Activated CD8-positive, alpha-beta memory T cell treated with anti-CD3 and anti-CD28 coated beads for 24 hours (primary cell): ENCODE data around the gene SUPT3H.

Experiments
- DNase-seq: peaks from one replicate; pipeline ENCODE4 v3.0.0-alpha.2; 2020

The SUPT3H gene

DNA sequence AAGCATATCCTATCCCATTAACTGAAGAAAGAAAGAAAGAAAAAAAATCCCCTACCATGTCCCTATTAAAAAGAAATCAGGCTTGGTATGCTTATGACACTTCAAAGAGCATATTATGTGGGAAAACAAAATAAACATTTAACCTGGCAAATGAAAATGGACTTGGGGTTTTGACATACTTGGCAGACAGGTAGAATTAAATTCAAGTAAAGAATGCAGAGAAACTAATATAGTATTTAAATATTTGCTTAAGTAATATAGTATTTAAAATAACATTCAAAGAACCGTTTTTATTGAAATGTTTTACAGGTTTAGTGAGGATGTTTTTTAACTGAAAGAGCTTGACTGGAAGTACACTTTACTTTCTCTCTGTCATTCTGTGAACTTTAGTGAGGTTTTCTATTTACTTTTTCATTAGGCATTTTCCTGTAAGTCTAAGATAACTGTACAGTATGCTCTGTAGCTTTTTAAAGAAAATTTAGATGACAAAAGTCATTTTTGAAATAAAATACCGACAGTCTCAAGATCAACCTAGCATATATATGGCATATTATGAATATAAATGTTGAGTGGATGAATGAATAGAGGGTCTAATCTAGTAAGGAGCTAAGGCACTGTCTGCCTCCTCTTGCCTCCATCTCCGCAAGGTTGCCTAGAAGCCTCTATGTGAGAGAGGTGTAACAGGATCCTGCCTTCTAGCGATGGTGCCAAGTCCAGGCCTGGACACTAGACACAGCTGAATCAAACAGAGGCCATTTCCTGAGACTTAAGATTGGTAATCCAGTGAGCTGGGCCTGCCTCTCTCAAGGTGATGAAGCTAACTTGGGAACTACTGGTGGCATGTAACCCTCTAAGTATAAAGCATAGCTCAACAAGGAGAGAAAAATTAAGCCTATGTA is 394.0 kb downstream of the SUPT3H start:
- DNase-seq: no peak

DNA sequence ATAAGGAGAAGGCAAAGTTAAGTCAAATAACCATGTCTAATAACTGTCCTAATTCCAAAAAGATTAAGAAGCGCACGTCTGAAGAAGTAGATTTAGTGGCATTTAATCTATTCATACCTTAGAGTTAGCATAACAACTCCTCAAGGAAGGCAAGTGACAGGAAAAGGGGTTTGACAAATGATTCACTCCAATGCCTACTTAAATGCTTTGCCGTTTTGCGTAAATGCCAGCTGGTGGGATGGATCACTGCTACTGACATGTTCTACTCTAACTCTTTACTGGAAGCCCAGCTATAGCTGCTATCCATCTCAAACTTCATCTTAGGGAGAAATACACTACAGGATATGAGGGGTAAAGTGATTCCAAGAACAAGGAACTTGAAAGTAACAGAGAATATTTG is 396.9 kb downstream of the SUPT3H start:
- DNase-seq: no peak

DNA sequence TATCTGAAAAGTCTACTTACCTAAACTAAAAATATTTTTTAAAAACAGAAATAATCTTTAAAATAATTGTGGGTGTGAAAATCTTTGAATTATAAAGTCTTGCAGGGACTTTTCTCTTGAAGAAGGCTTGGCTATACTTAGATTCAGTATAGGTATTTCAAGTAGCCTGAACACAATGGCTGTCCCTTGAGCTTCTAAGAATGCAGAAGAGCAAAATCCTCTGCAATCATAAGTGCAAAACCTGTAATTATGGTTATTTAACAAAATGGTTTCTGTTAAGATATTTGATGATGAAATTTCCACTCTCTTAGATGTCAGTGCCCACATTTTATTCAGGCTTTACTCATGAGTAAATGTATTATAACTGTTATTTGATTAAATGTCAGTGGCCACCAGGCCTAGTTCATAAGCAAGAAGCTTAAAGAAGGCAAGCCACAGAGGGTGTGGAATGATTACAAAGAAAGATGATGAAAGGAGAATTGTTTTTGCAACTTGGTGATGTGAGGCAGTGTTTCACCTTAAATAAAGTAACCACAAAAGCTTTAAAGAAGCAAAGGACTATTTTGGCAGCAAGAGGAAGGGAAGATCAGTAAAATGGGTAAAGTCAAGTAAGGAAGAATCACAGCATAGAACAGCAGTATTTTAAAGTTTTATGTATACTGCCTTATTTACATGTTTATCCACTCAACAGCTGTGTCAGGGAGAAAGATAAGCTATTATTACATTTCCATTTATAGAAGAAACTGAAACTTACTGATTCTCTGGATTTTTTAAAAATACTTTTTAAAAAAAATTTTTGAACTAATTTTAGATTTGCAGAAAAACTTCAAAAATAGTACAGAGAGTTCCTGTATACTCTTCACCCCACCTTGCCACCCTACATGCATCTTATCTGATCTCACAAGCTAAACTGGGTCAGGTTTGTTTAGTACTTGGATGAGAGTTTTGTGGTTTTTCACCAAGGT is 400.8 kb downstream of the SUPT3H start:
- no peak for DNase-seq

DNA sequence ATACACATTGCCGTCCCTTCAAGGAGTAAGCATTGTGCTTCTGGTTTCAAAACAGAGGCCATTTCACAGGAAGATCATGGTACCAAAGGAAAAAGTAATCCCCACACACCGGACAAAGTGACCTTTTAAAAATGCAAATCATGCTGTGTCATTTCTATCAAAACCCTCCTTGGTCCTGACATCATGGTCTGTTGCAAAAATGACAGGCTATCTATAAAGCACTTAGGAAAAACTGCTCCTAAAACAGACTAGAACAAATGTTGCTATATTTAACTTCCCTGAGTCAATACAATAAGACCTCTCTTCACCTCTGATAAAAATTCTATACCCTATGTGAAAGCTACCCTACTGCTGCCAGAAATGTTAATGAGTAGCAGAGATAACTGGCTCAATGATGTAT is 403.2 kb downstream of the SUPT3H start:
- DNase-seq: no peak

DNA sequence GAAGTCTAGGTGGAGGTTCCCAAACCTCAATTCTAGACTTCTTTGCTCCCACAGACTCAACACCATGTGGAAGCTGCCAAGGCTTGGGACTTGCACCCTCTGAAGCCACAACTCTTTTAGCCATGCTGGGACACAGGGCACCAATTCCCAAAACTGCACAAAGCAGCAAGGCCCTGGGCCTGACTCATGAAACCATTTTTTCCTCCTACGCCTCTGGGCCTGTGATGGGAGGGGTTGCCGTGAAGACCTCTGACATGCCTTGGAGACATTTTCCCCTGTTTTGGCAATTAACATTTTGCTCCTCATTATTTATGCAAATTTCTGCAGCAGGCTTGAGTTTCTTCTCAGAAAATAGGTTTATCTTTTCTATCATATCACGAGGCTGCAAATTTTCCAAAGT is 405.0 kb downstream of the SUPT3H start:
- DNase-seq: no peak

DNA sequence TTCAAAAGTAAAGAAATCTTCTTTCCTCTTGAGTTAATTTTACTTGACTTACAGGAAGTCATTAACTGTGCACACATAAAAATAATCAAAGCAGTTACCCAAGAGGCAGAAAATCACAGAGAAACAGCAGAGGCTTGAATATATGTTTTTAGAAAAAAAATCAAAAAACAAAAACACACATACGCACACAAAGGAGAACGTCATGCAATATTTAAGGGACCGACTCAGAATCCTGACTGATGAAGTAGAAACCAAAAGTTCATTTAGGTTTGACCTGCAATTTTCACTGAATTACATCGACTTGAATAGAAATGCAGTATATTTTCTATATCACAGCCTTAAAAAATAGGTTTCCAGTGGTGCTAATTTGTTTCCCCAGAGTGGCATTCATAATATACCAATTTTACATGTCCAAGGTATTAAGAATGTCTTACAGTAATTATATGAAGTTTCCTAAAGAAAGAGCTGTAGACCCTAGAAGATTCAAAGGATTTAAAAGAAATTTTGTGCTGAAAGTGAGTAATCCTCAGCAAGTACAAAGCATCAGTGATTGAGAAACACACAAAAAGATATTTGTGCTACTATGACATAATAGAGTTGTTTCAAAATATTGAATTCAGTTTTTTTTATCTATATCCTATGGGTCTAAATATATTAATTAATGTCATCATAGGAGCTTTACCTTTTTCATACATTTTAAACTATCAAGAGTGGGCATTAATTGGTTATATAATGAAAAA is 408.1 kb downstream of the SUPT3H start:
- no peak for DNase-seq

DNA sequence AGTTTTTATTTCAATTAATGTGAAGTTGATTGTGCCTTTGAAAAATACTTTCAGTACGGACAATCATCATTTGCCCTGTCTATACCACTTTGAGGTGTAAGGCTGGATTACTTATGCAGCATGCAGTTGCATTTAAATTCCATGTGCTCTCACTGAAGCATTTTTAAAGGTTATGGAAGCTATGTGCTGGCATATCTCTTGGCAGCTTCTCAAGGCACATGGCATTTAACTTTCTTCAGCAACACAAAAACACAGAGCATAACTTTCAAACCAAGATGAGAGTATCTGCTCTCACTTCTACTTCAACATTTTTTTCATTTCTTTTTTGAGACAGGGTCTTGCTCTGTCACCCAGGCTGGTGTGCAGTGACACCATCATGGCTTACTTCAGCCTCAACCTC is 410.3 kb downstream of the SUPT3H start:
- DNase-seq: no peak

DNA sequence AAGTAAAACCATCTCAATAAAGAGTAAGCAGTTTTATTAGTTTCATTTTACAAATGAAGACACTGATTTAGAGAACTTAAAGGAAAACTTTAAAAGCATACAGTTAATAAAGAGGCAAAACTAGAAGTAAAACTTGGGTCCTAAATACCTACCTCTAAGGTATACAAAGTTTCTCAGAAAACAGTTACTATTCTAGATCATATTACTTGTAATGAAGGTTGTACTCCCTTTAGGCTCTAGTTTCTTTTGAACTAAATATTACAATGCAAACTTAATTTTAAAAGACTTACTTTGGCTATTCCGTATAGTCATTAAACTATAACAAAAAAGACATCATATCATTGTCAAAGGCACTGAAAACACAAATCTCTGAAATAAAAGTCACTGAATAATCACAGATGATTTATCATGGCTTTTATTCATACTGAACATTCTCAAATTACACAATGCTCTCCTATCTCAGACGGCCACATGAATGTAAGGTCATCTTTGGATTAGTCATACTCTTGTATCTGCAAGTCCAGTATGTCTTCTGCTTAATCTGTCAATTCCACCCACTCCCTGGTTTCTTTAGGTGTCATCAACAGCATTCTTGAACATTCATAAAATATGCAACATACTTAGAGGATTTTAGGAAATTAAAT is 411.2 kb downstream of the SUPT3H start:
- DNase-seq: no peak

DNA sequence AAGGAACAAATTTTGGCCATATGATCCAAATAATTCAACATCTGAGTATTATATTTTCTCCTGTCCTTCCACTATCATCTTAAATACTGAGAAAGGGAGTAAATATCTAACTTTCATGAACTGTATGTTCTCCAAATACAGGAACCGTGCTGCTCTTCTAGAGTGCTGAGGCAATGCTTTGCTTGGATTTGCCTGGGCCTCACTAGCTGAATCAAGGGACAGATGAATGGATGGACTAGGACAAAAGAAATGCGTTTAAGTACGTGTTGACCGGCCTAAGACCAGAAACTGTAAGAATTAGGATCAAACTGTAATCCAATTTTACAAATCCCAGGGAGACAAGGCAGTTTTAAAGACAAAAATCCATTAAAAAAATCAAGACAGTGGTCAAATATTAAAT is 412.0 kb downstream of the SUPT3H start:
- no peak for DNase-seq

DNA sequence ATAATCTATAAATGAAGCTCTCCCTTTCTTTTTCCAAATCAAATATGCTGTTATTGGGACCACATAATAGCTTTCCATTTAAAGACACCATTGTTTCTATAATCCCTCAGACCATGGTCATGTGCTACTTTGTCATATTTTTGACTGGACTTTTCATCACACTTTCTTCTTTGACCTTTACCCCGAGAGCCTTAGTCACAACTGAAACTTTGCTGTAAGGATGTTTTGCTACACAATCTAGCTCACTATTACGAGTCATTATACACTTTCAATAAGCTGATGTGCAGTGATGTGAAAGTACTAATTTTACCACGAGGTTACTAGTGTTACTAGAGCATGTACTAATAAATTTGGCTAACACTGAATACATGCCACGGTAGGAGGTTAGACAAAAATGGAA is 416.8 kb downstream of the SUPT3H start:
- no peak for DNase-seq

DNA sequence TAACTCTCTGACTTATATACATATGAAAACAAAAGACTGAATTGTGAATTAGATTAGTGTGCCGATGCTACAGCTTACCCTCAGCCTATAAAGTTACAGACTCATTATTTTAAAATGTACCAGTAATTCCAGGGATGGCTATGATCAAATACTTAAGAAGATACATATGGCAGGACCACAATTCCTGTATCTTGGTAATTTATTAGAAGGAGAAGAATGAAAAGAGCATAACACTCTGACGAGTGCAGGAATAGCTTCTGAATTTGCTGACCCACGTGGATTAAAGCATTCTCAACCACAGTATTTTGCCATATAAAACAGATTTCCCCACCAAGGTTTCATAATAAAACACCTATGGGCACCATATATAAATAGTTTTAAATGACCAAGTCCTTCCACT is 418.1 kb downstream of the SUPT3H start:
- no peak for DNase-seq

DNA sequence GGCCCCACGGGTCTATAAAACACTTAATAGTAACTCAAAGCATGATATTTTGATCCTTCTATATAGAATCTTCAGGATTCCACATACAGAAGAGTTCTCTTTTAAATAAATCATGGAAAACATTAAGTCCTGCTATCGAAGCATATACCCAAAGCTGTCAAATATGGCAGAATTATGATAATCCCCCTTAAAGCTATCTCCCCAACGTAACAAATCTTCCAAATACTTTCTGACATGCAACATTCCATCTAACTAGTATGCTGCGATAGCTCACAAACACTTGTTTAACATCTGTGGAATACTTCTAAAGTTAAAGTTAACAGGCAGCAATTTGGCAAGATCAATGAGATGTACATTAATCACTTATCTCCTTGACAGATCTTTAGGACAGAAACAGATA is 420.6 kb downstream of the SUPT3H start:
- DNase-seq: no peak

DNA sequence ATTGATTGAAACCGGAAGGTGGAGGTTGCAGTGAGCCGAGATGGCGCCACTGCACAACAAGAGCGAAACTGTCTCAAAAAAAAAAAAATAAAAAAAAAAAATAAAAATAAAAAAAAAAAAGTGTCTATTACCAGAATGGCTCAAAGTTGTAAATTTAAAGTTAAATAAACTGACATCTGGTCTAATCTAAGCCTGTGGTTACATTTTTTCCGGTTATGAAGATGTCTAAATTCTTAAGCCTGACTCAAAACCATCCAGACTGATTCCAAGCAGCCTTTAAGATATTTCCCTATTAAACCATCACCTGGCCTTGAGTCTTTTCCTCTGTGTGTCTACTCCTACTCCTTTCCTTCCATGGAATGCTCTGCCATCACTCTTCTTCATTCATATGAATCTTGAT is 421.3 kb downstream of the SUPT3H start:
- DNase-seq: no peak

DNA sequence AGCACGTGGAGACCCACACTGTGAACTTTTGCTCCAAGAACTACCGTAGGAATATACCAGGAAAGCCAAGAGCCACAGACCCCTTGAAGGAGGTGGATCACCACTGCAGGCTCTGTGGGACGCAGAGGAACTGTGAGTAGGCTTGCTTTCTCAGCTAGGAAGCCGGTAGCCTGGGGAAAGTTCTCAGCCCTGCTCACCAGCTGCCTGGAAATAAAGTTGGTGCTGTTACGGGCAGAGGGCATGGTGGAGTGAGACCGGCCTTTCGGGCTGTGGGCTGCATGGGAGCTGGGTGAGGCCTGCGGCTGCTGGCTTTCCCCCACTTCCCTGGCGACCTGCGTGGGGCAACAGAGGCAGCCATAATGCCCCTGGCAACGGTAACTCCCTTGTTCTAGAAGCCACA is 422.6 kb downstream of the SUPT3H start:
- DNase-seq: no peak

DNA sequence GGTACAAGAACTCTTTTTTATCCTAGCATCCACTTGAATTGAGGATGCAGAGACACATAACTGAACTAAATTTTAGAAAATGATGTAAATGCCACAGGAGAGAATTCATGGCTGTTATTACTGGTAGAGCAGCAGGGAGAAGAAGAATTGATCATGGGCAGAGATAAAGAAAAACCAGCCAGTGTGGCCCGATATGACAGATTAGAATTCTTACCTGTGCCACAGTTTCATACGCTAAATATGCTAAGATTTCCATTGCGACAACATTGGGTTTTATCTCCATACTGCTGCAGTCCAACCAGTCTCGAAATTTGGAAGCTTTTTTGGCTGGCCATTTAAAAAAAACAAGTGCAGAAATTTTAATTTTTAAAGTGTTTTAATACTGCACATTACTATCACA is 423.5 kb downstream of the SUPT3H start:
- DNase-seq: no peak

DNA sequence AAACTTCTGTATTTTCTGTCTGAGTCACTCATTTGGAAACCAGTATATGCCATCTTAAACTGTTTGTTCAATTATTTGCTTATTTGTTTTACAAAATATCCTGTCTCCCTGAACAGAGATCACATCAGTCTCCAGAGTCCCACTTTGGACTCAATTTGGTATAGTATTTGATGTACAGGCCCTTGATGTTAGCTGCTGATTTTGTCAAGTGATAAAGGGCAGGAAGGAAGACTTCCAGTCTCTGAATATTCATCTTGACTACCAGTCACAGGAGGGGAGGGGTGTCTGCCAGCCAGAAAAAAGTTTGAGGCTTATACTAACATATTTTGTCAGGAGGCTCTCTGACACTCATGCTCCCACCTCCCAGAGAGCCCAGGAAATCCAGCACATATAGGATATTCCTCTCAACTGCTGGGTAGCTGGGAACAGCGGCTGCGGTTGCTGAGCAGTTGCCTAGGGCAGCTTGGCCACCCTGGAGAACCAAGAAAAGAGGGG is 426.4 kb downstream of the SUPT3H start:
- no peak for DNase-seq

DNA sequence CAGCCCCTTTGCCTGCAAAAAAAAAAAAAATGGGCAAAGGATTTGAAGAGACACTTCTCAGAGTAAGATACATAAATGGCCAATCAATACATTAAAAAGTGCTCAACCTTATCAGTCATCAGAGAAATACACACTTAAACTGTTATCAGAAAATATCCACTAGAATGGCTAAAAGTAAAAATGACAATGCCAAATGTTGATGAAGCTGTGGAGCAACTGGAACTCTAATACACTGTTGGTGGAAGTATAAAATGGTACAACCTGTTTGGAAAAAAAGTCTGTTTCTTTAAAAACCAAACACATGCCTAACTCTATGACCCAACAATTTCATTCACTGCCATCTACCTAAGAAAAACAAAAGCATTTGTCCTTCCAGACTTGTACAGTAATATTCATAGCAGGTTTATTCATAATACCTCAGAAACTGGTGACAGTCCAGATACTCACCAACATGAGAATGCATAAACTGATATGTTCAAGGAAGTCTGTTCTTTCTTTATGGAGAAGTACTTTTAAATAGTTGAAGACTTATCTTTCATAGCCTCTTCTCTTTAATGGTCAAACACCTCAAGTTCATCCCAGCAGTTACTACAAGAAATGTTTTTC is 428.0 kb downstream of the SUPT3H start:
- no peak for DNase-seq

DNA sequence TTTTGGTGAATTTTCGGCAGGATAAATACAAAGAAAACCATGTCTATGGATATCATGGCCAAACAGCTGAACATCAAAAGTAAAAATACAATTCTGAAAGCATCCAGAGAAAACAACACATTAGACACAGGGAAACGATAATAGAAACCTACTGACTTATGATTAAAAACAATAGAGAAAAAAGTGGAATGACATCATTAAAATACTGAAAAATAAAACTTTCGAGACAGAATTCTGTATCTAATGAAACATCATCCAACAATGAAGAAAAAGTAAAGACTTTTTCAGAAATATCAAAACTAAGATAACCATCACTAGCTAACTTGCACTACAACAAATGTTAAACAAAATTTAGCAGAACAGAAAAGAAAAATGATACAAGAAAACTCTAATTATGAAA is 434.2 kb downstream of the SUPT3H start:
- DNase-seq: no peak

DNA sequence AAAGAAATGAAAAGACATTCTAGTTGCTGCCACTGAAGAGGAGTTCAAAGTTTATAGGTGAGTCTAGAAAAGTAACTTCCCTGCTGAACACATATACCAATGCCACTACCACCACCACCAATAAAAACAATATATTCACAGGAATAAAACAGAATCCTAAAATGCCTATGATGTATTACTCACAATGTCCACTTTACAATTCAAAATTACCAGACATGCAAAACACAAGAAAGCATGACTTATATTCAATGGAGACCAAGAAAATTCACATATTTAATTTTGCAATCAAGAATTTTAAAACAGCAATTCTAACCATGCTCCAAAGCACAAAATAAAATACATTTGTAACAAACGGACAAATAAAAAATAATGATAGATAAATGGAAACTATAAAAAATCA is 434.9 kb downstream of the SUPT3H start:
- DNase-seq: no peak

DNA sequence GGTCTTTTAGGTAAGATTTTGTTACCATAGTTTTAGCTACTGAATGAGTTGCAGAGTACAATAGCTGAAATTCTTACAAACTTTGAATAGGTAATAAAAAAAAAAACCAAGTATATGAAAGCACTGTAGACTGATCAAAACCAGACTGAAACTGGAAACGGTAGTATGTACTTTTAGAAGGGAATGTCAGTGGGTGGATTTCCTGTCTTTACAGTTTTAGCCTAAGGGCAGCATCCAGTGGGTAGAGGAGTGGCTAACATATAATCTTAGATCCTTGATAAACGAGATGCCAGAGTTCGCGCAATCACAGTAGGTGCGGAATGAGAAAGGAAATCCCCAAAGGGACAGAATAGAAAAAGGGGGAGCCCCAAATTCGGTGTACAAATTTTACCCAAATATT is 435.5 kb downstream of the SUPT3H start:
- DNase-seq: no peak

DNA sequence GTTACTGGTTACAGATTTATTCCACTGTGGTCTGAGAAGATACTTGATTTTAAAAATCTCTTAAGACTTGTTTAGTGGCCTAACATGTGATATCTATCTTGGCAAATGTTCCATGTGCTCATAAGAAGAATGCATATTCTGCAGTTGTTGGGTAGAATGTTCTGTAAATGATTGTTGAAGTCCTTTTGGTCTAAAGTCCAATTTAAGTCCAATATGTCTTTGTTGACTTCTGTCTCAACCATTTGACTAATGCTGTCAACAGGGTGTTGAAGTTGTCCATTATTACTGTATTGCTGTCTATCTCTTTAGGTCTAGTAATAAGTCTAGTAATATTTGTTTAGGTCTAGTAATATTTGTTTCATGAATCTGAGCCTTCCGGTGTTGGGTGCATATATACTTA is 437.4 kb downstream of the SUPT3H start:
- no peak for DNase-seq

DNA sequence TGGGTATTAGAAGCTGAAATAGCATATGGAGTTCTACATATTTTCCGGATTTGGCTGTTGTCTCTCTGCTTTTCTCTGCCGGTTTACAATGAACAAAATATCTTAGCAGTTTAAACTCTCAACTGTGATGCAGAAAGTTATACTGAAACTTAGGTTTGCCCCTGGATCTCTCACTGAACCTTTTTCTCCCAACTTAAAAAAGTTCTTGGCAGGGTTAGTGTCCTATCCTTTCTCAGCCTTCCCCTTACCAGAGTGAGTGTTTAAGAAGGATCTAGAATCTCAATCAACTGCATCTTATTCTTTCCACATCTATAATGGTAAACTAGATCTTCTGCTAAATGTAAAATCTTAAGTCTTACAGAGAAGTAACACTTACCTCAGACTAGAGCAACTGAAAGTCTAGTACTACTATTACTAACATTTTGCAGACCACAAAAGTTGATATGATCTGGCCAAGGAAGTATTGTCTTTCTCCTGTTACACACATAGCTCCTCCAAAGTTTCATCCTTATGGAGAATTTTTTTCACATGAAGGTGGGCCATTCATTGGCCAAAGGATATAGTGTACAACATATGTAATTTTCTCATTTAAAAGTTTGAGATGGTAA is 441.9 kb downstream of the SUPT3H start:
- DNase-seq: no peak
